Left renal pelvis (tissue), 4 donors: ENCODE data around the gene FGR. TPM values are rescaled to one million over a fixed set of nuclear protein-coding genes. Genes with fewer than 3 reads are reported as not detected.

Experiments used
- DNase-seq, 4 donors: peaks; one replicate each; pipeline ENCODE4 v3.0.0-alpha.2; 2013; ENCODE audit warnings: low read depth in 4 of 4, low spot score in 3 of 4
- polyA plus RNA-seq, 4 donors: library from polyadenylated mRNA; unstranded; fragments of 120-200 nt; gene quantifications; one replicate each; pipeline ENCODE4 v1.2.1, GENCODE V29; 2013; ENCODE audit not compliant: insufficient read length in 4 of 4

Gene FGR
- polyA plus RNA-seq, 4 donors, result 1.2 to 2.8 (median 1.8) TPM

DNA sequence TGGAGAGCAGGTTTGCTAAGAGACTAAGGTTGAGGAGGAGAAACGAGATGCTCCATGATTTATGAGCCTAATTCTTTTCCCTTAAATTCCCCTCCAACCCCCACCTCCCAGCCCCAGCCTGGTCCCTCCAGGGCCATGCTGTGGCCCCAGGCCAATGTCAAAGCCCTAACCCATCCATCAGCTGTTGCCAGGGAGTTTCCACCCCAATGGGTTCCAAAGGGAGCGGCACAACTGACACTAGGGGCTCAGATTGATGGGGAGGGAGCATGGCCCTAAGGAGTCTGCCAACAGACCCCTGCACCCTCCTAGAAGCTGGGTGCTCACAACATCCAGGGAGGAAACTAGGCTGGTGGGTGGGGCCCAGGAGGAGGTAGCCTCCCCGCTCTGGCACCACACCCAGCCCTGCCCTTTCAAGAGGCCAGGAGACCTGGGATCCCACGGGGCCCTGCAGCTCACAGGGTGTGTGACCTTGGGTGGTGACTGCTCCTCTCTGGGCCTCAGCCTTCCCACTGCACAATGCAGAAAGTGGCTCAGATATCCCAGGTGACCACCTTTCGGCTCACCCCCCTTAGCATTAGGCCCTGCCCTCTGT lies 44.0 kb downstream of the FGR start:
- DNase-seq, result no peak

GRCh38 chr1:27589841-27590426 lies 45.1 kb downstream of the FGR start:
- no peak for DNase-seq

- DNase-seq, result no peak
These were observed 45.5 kb downstream of the FGR start for GRCh38 chr1:27589441-27589840.

- no peak for DNase-seq
These were observed 46.4 kb downstream of the FGR start for GRCh38 chr1:27588256-27589232.

DNA sequence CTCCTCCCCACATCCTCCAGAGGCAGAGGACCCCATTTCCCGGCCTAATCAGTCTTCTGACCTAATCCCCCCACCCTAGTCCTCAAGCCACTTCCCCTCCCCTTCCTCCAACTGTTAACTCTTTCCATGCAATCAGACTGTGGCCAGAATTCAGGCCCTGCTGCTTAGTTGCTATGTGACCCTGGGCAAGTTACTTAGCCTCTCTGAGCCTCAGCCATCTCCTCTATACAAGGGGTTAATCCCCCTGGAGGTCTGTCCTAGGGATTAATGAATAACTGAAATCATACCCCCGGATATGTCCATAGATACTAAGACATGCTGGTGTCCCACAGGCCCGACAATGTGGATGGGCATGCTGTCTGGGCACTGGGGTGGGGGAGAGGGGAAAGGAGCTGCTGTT lies 49.3 kb downstream of the FGR start:
- DNase-seq, result no peak

DNA sequence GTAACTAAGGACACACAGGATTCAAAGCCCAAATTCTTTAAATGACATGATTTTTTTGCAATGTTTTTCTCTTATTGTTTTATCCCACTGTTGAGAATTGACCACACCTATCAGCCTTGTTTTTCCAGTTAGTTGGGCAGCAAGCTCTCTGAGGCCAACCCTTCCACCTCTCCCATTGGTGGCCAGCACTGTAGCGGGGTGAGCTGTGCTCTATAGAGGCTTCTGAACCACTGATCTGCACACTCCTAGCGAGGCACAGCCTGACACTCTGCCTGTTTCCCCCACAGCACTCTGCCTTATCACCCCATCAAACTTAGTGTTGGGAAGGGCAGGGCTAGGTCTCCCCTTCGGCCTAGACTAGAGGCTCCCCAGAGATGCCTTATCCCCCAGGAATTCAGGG lies 50.5 kb downstream of the FGR start:
- no peak for DNase-seq

DNA sequence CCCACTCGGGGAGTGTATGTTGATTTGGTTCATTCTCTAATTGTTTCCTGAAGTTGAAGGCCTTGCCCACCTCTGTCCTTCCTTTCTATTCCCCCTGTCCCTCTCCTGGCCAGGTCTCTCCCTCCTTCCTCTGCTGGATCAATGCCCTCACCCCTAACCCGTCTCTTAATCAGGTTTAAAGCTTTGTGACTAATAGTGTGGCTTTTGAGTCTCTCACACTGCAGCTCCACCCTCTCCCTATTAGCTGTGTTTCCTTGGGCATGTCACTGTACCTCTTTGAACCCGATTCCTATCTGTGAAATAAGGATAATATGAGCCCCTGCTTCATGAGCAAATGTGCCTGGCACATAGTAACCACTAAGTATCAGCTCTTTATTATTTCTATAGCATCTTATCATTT lies 51.5 kb downstream of the FGR start:
- DNase-seq, result no peak

DNA sequence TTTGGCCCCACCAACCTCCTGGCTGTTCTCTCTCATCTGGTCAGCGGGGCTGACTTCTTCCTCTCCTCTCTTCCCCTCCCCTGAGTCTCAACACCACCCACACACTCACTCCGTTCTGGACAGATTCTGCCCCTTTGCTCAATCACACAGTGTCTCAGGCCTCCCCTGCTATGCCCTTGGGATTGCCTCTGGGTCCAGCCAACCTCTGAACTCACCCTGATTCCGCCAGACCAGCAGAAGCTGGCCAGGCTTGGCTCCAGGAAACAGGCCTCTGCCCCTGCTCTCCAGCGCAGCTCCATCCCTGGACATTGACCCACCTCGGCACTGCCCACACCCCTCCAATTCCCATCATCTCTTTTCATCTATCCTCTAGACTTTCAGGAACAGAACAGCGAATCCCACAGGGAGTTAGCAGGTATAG lies 53.2 kb downstream of the FGR start:
- no peak for DNase-seq

- no peak for DNase-seq
These were observed 57.3 kb downstream of the FGR start for GRCh38 chr1:27577504-27578188.

DNA sequence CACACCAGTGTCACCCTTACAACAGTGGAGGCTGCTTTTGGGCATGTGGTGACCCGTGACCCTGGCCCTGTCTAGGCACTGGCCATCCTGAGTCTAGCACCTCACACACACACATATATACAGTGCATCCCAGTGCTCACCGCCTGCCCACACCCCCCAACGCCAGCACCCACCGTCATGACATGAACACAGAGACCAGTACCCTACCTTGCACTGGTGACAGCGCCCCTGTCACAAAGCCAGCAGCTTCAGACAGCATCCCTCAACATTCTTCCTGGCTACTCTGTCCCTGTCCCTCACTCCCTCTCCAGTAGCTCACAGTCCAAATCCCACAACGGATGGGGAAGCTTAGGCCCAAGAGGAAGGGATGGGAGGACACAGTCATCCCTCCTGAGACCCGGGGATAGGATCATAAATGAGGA lies 58.2 kb downstream of the FGR start:
- no peak for DNase-seq

DNA sequence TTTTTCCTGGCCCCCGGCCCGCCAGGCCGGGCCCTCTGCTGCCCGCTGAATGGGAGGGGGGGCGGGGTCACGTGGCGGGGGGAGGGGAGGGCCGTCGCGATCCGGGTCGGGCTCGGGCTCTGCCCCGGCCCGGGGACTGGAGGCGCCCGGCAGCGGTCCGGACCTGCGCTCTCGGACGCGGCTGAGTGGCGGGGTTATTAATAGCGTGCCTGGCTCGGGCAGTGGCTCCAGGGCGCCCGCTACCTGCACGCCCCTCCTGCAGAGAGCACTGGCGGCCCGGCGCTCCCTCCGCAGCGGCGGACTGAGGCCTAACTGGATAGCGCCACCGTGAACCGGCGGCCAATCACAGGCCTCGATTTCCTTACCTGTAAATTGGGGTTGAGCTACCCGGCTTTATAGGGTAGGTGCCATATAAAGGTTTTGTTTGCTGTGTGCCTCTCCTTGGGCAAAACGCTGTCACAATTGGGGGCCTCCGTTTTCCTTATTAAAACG lies 59.1 kb downstream of the FGR start:
- no peak for DNase-seq

DNA sequence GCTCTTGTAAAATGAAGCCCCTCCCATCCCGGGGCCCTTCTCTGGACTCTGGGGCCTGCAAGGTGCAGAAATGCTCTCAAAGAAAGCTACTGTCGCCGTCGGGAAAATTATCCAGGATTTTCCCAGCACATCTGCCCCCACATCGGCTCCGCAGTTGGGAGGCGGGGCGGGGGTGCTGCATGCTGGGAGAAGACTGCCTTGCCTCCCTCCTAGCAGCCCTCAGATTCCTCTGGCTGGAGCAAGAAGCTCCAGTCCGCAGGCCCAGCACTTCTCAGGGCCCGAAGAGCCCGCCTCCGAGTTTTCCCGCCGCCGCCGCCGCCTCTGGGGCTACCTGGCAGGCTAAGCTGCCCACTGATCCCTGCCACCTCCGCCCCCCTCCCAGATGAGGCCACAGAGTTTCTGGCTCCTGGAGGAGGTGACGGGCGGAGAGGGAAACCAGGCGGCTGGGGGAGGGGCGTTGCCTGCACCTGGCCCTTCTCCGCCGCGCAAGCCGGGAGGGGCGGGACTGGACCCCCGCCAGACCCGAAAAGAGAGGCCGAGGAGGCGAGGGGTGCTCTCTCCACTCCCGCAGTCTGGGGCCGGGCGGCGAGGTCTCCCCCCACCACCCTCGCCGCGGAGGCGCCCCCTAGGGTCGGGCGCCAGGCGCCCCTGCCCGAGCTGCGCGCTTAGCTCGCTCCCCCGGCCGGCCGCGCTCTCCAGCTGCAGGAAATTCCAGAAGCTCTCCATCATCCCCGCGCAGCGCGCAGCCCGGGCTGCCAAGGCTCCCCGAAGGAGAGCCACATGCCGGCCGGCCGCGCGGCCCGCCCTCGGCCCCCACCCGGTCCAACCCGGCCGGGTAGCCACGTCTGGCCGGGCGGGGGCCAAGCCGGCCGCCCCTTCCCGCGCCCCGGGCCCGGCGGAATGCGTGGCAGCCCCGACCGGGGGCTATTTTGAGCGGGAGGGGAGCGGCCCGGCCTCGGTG lies 59.8 kb downstream of the FGR start:
- no peak for DNase-seq

GRCh38 chr1:27574001-27574781 lies 60.8 kb downstream of the FGR start:
- DNase-seq, result no peak

DNA sequence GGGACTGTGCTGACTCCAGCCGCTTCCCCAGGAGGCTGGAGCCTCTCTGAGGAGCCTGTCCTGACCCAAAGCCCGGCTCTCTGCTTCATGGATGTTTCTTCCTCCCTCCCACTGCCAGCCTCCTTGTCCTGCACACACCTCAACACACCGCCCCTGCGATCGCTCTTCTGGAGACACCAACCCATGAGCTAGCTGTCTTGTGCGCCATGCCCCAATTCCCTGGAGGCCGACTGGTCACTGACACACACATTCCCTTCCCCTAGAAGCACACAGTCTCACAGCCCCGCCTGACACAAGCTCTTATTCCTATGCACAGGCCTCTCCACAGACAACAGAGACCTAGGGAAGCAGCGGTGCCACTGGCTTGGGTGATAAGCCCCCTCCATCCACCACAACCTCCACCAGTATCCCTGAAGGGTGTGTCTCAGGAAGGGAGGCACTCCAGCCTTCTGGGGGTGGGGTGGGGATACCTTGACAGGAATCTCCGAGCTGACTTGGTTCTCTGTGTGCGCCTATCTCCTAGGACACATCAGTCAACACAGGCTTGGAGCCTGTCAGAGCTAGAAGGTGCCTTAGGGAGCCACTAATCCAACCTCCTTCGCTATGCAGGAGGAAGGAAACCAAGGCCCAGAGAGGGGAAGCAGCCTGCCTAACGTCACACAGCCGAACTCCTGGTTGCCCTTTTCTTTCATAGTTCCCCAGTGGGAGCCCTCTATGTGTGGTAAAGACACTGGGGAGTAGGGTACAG lies 62.1 kb downstream of the FGR start:
- no peak for DNase-seq

GRCh38 chr1:27572019-27572678 lies 62.8 kb downstream of the FGR start:
- DNase-seq, result no peak

- DNase-seq, result no peak
These were observed 63.5 kb downstream of the FGR start for GRCh38 chr1:27571439-27572018.

GRCh38 chr1:27570784-27571183 lies 64.2 kb downstream of the FGR start:
- no peak for DNase-seq
